ENCODE results near the gene F11R.
"Not testable (repeated sequence)": the region's sequence is repeated elsewhere in the genome, so short reads cannot be mapped to it uniquely, and the experiment has no call there.

F11R gene

DNA sequence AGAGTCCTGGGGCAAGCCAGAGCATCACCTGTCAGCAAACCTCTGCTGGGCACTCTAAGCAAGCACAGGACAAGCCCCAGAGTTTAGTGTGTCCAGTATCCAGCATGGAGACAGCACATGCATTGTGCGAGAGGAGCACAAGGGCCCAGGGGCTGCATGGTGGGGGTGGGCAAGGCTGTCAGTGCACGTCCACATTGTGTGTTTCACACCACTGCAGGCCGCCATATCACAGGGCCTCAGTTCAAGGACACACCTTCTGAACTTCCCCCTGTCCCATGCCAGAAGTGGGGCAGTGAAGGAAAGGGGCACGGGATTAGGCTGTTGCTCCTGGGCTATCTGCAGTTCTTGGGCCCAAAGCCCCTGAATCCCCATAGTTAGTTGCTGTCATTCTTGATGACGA, 18.6 kb upstream of the F11R start:
- DNase-seq = no peak

DNA sequence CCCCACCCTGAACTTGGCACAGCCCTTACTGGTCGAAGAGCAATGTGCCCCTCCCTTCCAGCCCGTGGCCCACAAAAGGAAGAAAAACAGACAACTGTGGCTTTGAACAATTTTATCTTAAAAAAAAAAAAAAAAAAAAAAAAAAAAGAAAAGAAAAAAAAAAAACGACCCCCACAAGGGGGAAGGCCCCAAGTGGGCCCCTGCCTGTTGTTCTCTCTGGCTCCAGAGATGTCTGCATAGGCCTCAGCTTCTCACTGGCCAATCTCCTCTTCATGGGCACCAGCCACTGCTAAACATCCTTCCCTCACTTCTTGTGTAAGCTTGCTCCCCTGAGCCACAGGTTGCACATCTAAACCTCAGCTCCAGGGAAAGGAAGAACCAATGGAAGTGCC, 18.2 kb upstream of the F11R start:
- no peak for DNase-seq

DNA sequence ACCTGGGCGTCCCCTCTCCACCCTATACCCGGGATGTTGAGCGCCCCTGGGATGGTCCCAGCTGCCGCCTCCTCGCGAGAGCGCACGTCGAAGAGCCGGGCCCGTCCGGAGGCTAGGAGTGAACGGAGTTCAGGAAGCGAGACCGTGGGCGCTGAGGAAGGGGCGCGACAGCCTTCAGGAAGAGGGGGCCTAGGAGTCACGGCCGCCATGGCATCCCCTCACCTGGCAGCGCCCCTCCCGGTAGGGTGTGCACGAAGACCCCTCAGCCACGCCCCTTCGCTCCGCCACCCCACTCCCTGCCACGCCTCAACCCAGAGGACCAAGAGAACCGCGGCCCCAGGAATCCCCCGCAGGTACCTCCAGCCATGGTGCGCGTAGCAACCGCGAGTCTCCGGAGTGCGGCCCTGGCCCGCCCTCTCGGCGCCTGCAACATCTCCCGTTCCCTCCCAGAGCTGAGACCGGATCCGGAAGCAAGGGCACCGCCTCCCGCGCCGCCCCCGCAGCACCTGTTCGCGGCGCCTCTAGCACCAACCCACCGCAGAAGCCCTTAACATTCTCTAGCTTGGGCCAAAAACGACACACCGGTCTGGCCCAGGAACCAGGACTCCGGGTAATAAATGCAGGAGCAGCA, 17.7 kb upstream of the F11R start, which contains the start of gene TSTD1:
Gene TSTD1, minus strand, starts transcription at position 442 of the 631 bp plus-strand sequence. Its CDS starts 75 bp downstream, at position 367.
- DNase-seq = peak; percentile 87 to 88

DNA sequence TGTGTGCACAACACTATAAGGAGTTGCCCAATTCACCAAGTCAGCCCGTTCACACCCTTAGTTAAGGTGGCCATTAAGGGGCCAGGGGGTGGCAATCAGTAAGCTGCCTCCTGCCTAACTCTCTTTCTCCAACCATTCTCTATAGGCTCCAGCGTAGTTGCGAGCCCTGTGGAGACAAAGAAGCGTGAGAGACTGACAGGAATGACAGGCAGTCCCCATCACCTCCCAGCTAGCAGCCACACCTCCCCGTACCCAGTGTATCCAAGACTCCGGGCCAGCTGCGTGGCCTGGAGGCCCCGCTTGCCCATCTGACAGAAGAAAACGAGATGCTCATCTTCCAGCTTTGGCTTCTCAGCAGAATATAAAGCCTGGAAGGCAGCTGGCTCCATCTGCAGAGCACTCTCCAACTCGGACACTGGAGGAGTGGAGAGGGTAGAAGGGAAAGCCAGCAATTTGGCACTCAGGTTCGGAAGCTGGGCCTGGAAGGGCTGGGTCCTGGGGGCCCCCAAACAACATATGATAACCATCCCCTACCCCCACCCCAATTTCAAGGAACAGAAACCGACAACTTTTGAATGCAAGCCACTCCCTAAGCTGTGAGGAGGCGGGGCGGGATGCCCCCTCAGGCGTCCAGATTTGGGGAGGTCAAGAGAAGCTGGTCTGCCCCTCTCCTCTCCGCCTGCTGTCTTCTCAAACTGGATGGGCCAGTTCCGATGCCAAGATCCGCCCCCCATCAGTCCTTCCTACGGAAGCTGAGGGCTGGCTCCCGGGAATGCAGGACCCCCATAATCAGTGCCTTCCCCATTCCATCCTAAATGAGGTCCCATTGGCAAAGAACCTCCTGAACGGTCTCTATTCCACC, 16.9 kb upstream of the F11R start:
- no peak for DNase-seq

DNA sequence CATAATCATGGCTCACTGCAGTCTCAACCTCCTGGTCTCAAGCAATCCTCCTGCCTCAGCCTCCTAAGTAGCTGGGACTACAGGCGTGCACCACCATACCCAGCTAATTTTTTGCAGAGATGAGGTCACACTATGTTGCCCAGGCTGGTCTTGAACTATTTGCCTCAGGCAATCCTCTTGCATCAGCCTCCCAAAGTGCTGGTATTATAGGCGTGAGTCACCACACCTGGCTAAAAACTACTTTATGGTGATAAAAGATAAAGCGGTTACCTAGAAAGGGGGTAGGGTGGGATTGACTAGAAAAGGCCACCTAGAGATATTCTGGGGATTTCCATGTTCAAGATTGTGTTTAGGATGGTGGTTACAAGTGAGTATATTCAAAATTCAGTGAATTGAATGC, 12.8 kb upstream of the F11R start:
- no peak for DNase-seq

DNA sequence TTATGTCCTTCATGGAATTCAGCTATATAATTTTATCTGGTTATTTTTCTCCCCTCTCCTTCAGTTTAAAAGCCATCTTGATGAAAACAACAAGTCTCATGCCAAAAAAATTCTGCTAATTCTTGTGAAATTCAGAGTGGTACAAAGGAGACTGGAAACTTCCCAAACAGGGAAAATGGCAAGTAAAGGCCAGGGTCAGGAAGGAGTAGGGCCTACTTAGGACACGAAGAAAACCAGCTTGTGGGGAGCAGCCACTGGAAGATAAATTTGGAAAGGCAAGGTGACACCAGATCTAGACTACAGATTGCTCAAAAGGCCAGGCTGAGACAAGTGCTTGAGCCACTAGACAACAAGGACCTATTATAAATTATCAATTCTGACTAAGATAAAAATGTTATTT, 11.5 kb upstream of the F11R start:
- no peak for DNase-seq

DNA sequence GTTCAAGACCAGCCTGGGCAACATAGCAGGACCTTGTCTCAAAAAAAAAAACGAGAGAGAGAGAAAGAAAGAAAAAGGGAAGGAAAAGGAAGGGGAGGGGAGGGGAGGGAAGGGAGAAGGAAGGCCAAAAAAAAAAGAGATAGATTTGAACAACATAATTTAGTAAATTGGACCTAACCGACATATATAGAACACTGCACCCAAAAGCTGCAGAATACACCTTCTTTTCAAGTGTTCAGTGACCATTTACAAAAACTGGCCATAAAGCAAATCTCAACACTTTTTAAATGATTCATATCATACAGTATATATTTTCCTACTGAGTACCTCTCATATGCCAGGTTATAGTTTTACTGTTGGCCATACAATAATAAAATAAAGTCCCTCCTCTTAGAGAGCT, 10.9 kb upstream of the F11R start:
- DNase-seq = no peak

DNA sequence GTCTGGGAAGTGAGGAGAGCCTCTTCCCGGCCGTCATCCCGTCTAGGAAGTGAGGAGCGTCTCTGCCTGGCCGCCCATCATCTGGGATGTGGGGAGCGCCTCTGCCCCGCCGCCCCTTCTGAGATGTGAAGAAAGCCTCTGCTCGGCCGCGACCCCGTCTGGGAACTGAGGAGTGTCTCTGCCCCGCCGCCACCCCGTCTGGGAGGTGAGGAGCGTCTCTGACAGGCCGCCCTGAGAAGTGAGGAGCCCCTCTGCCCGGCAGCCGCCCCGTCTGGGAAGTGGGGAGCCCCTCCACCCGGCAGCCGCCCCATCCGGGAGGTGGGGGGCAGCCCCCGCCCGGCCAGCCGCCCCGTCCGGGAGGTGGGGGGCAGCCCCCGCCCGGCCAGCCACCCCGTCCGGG, 8.5 kb upstream of the F11R start:
- not testable (repeated sequence) for DNase-seq

DNA sequence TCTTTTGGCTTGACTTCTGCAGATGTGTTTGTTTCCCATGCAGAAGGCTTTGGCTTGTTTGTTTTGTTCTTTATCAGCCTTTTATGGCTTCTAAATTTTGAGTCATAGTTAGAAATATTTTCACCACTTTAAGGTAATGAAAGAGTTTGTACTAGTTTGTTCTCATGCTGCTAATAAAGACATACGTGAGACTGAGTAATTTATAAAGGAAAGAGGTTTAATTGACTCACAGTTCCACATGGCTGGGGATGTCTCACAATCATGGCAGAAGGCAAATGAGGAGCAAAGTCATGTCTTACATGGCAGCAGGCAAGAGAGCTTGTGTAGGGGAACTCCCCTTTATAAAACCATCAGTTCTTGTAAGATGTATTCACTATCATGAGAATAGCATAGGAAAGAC, 6.0 kb upstream of the F11R start:
- DNase-seq = not testable (repeated sequence)

DNA sequence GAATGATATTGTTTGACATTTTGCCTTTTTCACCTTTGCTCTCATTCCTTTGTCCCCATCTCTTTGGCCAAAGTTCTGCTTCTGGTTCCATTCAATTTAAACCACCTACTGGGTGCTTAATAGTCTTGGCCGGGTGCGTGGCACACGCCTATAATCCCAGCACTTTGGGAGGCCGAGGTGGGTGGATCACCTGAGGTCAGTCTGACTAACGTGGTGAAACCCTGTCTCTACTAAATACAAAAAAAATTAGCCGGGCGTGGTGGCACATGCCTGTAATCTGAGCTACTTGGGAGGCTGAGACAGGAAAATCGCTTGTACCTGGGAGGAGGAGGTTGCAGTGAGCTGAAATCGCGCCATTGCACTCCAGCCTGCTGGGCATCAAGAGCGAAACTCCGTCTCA, 1.5 kb upstream of the F11R start:
- not testable (repeated sequence) for DNase-seq

DNA sequence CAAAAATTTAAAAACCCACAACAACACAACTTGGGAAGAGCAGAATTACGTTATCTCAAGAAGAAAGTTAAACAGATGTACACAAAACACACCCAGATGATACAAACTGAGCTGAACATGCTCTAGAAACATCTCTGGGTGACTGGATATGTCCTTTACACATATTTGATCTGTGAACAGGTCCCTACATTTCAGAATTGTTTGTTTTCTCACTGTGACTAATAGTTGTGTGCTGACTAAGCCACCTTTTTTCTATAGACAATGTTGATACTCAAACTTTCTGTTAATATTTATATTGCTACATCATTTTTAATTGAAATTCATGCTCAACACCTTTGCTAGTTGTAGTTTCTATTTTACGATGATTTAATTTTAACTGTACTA, 1.0 kb upstream of the F11R start:
- no peak for DNase-seq

DNA sequence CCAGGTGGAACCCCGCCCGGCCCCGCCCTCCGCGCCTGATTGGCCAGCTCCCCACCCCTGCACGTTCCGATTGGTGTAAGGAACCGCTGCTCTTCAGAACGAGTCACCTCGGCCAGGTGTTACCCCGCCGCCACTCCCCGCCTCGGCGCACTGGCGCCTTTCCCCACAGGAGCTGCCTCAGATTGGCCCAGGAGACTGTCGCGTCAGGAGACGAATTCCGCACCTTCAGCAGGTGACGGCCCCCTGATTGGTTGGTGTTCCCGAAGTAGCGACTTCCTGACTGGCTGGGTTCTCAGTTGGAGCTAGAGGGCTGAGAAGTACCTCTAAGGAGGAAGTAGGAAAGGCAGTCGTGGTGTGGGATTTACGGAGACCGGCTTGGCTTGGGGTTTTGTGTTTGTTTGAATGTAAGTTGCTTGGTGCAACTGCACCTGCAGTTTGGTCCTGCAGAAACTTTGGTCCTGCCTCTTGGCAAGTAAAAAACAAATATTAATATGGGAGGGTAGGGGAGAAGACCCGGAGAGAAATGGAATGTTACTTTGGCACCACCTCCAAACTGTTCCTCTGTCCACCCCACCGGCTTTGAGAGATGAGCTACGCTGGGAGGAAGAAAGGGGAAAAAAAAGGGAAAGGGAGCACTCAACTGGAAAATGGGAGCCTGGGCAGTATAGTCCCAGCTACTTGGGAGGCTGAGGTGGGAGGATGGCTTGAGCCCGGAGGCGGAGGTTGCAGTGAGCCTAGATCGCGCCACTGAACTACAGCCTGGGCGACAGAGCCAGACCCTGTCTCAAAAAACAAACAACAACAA, 415 bp upstream of the F11R start:
- DNase-seq = peak; percentile 82 to 86

DNA sequence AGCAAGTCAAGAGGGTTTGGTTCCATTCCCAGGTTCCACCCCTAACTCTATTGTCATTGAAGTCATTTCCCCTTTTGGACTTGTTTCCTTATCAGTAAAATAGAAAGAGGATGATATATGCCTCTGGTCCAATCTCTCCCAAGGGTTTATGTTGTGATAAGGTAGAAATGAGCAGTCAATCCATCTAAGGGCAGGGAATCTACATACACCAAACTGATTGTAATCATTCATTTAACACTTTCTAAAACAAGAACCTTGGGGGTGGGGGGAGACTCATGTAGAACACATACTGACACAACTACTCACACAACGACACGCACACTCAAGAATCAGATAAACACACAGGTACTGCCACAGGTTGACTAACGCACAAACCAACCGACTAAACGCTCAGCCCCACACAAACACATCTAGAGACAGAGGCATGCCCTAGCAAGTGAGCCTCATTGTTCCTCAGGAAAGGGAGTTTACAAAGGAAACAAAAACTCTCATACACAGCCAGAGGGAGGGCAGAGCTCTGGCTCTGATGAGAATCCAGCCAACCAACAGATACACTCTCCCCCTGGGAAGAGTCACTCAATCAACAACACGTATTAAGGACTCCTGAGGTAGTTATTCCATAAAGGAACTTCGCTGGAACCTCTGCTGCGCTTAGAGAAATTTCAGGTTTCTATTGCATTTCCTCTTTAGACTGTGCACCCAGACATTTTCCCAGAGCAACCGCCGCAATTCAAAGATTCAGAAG, 1.0 kb downstream of the F11R start:
- DNase-seq = no peak

DNA sequence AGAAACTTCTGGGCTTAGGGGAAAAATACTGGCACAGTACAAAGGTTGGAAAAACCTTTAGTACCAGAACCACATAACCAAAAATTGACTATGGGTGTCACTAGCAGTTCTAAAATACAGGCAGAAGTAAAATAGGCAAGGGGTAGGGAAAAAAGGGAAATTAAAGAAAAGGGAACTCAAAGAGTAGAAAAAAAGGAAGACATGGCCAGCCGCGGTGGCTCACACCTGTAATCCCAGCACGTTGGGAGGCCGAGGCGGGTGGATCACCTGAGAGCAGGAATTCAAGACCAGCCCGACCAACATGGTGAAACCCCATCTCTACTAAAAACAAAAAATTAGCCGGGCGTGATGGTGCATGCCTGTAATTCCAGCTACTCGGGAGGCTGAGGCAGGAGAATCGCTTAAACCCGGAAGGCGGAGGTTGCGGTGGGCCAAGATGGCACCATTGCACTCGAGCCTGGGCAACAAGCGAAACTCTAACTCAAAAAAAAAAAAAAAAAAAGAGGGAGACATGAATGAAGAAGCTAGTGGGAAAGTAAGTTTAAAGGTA, 1.8 kb downstream of the F11R start:
- not testable (repeated sequence) for DNase-seq

DNA sequence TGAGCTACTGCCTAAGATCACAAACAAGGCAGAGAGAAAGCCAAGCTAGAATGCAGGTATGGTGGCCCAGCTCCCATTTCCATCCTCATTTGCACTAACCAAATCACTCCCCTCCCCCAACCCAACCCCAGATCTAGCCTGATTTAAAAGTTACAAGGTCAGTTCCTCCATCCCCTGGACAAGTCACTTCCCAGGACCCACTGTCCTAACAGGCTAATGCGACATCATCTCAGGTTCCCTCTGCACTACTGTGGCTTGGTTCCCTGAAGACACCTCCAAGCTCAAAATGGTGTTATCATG, 2.4 kb downstream of the F11R start:
- no peak for DNase-seq

DNA sequence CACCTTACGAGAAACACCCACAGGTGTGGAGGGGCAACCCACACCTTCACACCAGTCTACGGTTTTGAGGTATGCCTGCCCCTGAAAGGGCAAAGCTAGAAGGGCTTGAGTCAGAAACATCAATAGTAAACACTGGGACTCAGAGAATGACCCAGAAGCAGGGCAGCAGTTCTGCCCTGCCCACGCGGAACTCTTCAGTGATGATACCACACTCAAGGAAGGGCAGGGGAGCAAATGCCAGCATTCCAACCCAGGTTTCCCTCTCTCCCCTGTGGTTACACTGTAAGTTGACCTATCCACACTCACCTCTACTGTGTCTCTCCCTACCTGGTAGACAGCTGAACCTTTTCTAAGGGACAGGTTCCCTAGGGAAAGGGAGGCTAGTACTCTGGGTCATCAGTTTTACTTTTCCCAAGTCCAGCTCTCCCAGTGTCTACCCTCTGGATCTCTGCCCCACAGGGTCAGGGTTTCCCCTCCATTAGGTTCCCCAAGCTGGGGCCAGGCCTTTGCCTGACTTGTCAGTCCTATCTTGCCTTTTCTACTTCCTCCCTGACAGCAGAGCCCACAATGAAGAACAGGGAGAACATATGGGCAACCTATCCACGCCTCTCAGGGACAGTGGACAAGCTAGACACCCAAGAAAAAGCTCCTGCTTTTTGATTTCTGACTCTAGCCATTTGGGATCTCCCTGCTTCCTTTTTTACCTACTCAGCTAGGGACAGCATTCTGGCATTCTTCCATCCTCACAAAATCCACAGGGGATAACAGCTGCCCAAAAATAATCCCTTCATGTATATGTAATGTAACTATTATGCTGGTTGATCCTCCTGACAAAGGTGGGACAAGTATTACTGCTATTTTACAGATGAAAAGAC, 3.0 kb downstream of the F11R start:
- no peak for DNase-seq

DNA sequence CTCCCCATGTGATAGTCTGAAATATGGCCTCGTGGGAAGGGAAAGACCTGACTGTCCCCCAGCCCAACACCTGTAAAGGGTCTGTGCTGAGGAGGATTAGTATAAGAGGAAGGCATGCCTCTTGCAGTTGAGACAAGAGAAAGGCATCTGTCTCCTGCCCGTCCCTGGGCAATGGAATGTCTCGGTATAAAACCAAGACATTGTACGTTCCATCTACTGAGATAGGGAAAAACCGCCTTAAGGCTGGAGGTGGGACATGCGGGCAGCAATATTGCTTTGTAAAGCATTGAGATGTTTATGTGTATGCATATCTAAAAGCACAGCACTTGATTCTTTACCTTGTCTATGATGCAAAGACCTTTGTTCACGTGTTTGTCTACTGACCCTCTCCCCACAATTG, 3.8 kb downstream of the F11R start:
- DNase-seq = not testable (repeated sequence)

DNA sequence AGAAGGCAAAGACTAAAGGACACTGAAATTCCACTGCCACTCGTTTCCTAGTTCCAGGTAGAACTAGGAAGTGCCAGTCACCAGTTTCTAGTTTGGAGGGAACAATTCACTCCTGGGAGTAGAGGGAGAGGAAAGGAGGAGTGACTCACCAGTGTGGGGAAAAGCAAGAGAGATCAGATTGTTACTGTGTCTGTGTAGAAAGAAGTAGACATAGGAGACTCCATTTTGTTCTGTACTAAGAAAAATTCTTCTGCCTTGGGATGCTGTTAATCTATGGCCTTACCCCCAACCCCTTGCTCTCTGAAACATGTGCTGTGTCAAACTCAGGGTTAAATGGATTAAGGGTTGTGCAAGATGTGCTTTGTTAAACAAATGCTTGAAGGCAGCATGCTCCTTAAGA, 4.3 kb downstream of the F11R start:
- not testable (repeated sequence) for DNase-seq

DNA sequence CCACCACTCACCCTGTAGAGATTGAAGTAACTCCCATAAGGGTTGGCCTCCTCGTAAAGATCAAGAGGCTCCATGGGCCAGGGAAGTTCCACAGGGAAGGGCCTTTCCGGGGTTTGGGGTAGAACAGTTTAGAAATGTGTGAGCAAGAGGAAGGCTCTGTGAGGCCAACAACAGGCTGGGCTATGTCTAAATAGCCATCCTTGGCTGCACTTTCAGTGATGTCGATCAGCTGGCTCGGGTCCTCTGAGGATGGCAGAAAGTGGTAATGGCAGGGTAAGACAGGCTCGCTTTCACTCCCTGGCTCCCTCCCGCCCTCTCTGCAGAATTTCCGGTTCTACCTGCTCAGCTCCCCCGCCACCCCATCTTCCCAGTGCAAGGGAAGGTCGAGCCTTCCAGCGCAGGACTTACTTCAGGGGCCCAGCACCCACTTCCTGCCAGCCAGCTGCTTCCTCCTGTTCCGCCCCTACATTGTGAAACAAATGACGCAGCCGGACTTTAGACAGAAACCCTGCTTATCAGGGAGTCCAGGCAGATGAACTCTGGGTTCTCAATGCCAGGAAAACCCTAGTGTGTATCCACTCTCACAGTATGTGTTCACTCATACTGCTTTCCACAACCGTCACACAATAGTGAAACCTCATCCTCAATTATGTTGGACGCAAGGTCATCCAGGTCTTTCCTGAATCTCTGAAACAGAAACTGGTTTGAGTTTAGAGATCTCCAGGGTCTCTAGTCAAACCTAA, 7.3 kb downstream of the F11R start:
- DNase-seq = peak; percentile 62 to 74

DNA sequence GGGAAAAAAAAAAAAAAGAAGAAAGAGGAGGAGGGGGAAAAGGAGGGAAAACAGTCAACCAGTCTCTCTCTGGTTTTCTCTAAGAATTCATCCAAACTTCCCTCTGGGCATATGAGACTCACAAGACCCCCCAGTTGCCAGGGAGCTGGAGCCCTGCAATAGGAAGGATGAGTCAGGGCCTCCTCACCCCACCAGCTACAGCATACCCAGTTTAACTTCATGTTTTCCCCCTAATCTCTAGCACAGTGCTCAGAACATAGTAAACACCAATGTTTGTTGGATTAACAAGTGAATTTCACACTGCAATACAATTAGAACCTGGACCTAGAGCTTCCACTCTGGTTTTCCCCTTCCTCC, 7.8 kb downstream of the F11R start:
- no peak for DNase-seq

DNA sequence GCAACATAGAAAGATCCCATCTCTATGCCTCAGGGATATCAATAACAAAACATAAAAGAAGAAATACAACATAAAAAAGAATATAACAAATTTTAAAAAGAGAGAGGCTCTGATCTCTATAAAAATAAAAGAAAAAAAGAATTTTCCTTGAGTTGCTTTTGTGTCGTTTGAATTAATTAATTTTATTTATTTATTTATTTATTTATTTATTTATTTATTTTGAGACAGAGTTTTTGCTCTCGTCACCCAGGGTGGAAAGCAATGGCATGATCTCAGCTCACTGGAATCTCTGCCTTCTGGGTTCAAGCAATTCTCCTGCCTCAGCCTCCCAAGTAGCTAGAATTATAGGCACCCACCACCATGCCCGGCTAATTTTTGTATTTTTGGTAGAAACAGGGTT, 8.5 kb downstream of the F11R start:
- DNase-seq = no peak

Data from stimulated activated CD4-positive, alpha-beta T cell treated with anti-CD3 and anti-CD28 coated beads, Interleukin-2, amount 100 ng/mL, for 24 hours (primary cell).